Large intestine (tissue), 3 donors: ENCODE data around the gene MRPL1. TPM values are rescaled to one million over a fixed set of nuclear protein-coding genes. Genes with fewer than 3 reads are reported as not detected.

Experiments
- DNase-seq, 2 donors: peaks; one replicate each; pipeline versions ENCODE4 v3.0.0 to v3.0.0-alpha.2; 2013
- H3K27ac ChIP-seq: one replicate; pipeline ENCODE4 v1.5.1; 2013; ENCODE audit warnings: low read length
- H3K27me3 ChIP-seq: 2 replicates; pipeline ENCODE4 v1.6.1; 2013; ENCODE audit warnings: low read length; ENCODE audit not compliant: control insufficient read depth, insufficient read depth
- H3K36me3 ChIP-seq: 2 replicates; pipeline ENCODE4 v1.6.1; 2013; ENCODE audit warnings: low read length; ENCODE audit not compliant: control insufficient read depth, insufficient read depth
- H3K4me1 ChIP-seq: one replicate; pipeline ENCODE4 v1.6.1; 2013; ENCODE audit warnings: low read length; ENCODE audit not compliant: control insufficient read depth, insufficient read depth
- H3K4me3 ChIP-seq: one replicate; pipeline ENCODE4 v1.5.1; 2013; ENCODE audit warnings: low read length
- H3K9me3 ChIP-seq: one replicate; pipeline ENCODE4 v1.6.1; 2013; ENCODE audit warnings: mild to moderate bottlenecking, low read depth, low read length, moderate library complexity; ENCODE audit not compliant: control insufficient read depth
- WGBS: methylation state at CpG from one replicate; pipeline ENCODE4 v1.1.5; 2013; ENCODE audit warnings: low lambda C conversion rate; ENCODE audit not compliant: insufficient coverage; 5-methylcytosine and 5-hydroxymethylcytosine counted together
- polyA plus RNA-seq: library from polyadenylated mRNA; unstranded; fragments of 120-200 nt; gene quantifications from one replicate; pipeline ENCODE4 v1.2.1, GENCODE V29; 2013

The MRPL1 gene
- polyA plus RNA-seq, 1 donor: 36.8 TPM

- Histone ChIP-seq H3K4me1 (no peaks in the 10 kb centered on the region), H3K27me3 (no peaks in the 10 kb centered on the region), H3K27ac (no peak overlapping the region), H3K36me3 (peaks cover 15% of the 10 kb centered on the region), H3K4me3 (no peak overlapping the region), H3K9me3 (no peaks in the 10 kb centered on the region)
- no peak for DNase-seq
- WGBS: 100% methylated on average over 1 of the region's 3 CpGs
Measured at GRCh38 chr4:77911842-77912450, 49.3 kb downstream of the MRPL1 start.

- Histone ChIP-seq H3K36me3 (peaks cover 13% of the 10 kb centered on the region), H3K4me1 (no peaks in the 10 kb centered on the region), H3K27ac (no peak overlapping the region), H3K9me3 (no peaks in the 10 kb centered on the region), H3K27me3 (no peaks in the 10 kb centered on the region), H3K4me3 (no peak overlapping the region)
- no CpG with 5 or more reads among the region's 3 CpGs for WGBS
- no peak for DNase-seq
Measured at GRCh38 chr4:77913348-77913747, 50.7 kb downstream of the MRPL1 start.

GRCh38 chr4:77917075-77917474, 54.4 kb downstream of the MRPL1 start:
- 79% methylated on average over 2 of the region's 2 CpGs for WGBS
- H3K27ac ChIP-seq: no peak overlapping the region
- H3K27me3 ChIP-seq: no peaks in the 10 kb centered on the region
- peaks cover 6% of the 10 kb centered on the region for H3K36me3 ChIP-seq
- H3K4me3 ChIP-seq: no peak overlapping the region
- no peak for DNase-seq
- no peaks in the 10 kb centered on the region for H3K9me3 ChIP-seq
- no peaks in the 10 kb centered on the region for H3K4me1 ChIP-seq

- no peak for DNase-seq
- Histone ChIP-seq H3K4me3 (no peak overlapping the region), H3K36me3 (peaks cover 6% of the 10 kb centered on the region), H3K4me1 (no peaks in the 10 kb centered on the region), H3K27me3 (no peaks in the 10 kb centered on the region), H3K9me3 (no peaks in the 10 kb centered on the region), H3K27ac (no peak overlapping the region)
- no CpG with 5 or more reads among the region's 5 CpGs for WGBS
Measured at GRCh38 chr4:77917601-77918000, 55.0 kb downstream of the MRPL1 start.

- no peaks in the 10 kb centered on the region for H3K27me3 ChIP-seq
- H3K4me3 ChIP-seq: no peak overlapping the region
- no peak for DNase-seq
- H3K4me1 ChIP-seq: no peaks in the 10 kb centered on the region
- H3K36me3 ChIP-seq: peaks cover 6% of the 10 kb centered on the region
- no peaks in the 10 kb centered on the region for H3K9me3 ChIP-seq
- WGBS: 88% methylated on average over 2 of the region's 3 CpGs
- H3K27ac ChIP-seq: no peak overlapping the region
Measured at GRCh38 chr4:77920371-77920770, 57.7 kb downstream of the MRPL1 start.

- peaks cover 6% of the 10 kb centered on the region for H3K36me3 ChIP-seq
- DNase-seq: peak in 1 of 2 donors; percentile 4
- H3K9me3 ChIP-seq: no peaks in the 10 kb centered on the region
- H3K4me3 ChIP-seq: no peak overlapping the region
- no peaks in the 10 kb centered on the region for H3K4me1 ChIP-seq
- WGBS: 76% methylated on average over 3 of the region's 5 CpGs
- H3K27me3 ChIP-seq: no peaks in the 10 kb centered on the region
- H3K27ac ChIP-seq: no peak overlapping the region
Measured at GRCh38 chr4:77921701-77922100, 59.1 kb downstream of the MRPL1 start.

GRCh38 chr4:77922158-77923094, 59.8 kb downstream of the MRPL1 start:
- 100% methylated on average over 2 of the region's 4 CpGs for WGBS
- Histone ChIP-seq H3K9me3 (no peaks in the 10 kb centered on the region), H3K4me1 (no peaks in the 10 kb centered on the region), H3K36me3 (peaks cover 6% of the 10 kb centered on the region), H3K27ac (no peak overlapping the region), H3K4me3 (no peak overlapping the region), H3K27me3 (no peaks in the 10 kb centered on the region)
- no peak for DNase-seq

GRCh38 chr4:77927991-77928925, 65.6 kb downstream of the MRPL1 start:
- H3K4me3 ChIP-seq: no peak overlapping the region
- peaks cover 4% of the 10 kb centered on the region for H3K4me1 ChIP-seq
- no peaks in the 10 kb centered on the region for H3K9me3 ChIP-seq
- DNase-seq: peak in 1 of 2 donors; percentile 35
- WGBS: no CpG with 5 or more reads among the region's 1 CpG
- peaks cover 7% of the 10 kb centered on the region for H3K36me3 ChIP-seq
- no peak overlapping the region for H3K27ac ChIP-seq
- H3K27me3 ChIP-seq: no peaks in the 10 kb centered on the region

GRCh38 chr4:77930154-77930639, 67.6 kb downstream of the MRPL1 start:
- Histone ChIP-seq H3K9me3 (no peaks in the 10 kb centered on the region), H3K36me3 (peaks cover 7% of the 10 kb centered on the region), H3K27me3 (no peaks in the 10 kb centered on the region), H3K4me3 (no peak overlapping the region), H3K4me1 (peaks cover 4% of the 10 kb centered on the region), H3K27ac (no peak overlapping the region)
- 100% methylated on average over 1 of the region's 7 CpGs for WGBS
- no peak for DNase-seq

- Histone ChIP-seq H3K4me3 (no peak overlapping the region), H3K27ac (no peak overlapping the region), H3K9me3 (no peaks in the 10 kb centered on the region), H3K4me1 (peaks cover 4% of the 10 kb centered on the region), H3K27me3 (no peaks in the 10 kb centered on the region), H3K36me3 (peaks cover 7% of the 10 kb centered on the region)
- no CpG with 5 or more reads among the region's 4 CpGs for WGBS
- DNase-seq: no peak
Measured at GRCh38 chr4:77930876-77931275, 68.2 kb downstream of the MRPL1 start.
